B cell (primary cell): ENCODE data around the gene CHCHD3. TPM values are rescaled to one million over a fixed set of nuclear protein-coding genes. Genes with fewer than 3 reads are reported as not detected.

Source experiments
- ATAC-seq: fragments of 200-7000 bp; cut with Tn5 transposase; one replicate; pipeline ENCODE4 v1.10.0; 2021; ENCODE audit warnings: low read depth, mild to moderate bottlenecking, moderate number of reproducible peaks, moderate library complexity
- CTCF ChIA-PET: fragments of 350-600 bp; sonication (Branson Sonifier 250); formaldehyde crosslinking; loops from one replicate; lab custom pipeline; 2021; ENCODE audit warnings: antibody characterized with exemption, inconsistent platforms; lab: Charles Lee
- POLR2A ChIA-PET: fragments of 350-600 bp; sonication (Branson Sonifier 250); formaldehyde crosslinking; loops from one replicate; lab custom pipeline; 2021; ENCODE audit warnings: antibody characterized with exemption; lab: Charles Lee
- DNase-seq: peaks from one replicate; pipeline ENCODE4 v3.0.0; 2013
- H2AFZ ChIP-seq: 2 replicates; pipeline ENCODE4 v1.6.1; 2012; ENCODE audit warnings: mild to moderate bottlenecking, low read depth, low read length; ENCODE audit not compliant: insufficient read depth, poor library complexity, severe bottlenecking
- H3K27ac ChIP-seq, 2 donors: 1 replicate in 1 of 2; 2 replicates in 1 of 2; pipeline ENCODE4 v1.5.1; 2012 to 2013; ENCODE audit warnings: low read length in 2 of 2, mild to moderate bottlenecking in 2 of 2, moderate library complexity in 1 of 2
- H3K27me3 ChIP-seq, 4 experiments: fragments of 200-600 bp in 1 of 4; sonication (generic) in 1 of 4; replicated peaks in 1 of 4; 1 replicate in 2 of 4; 2 replicates in 2 of 4; pipeline versions ENCODE4 v1.6.1 to v1.7.0; 2013 to 2016; ENCODE audit warnings: low read length in 3 of 4, mild to moderate bottlenecking in 2 of 4, mixed read lengths in 1 of 4, moderate library complexity in 1 of 4; ENCODE audit not compliant: insufficient read depth in 4 of 4, control insufficient read depth in 3 of 4; ENCODE audit errors: control extremely low read depth in 1 of 4
- H3K36me3 ChIP-seq, 2 experiments: replicated peaks in 1 of 2; 1 replicate in 1 of 2; 2 replicates in 1 of 2; pipeline versions ENCODE4 v1.6.1 to v1.7.1; 2013; ENCODE audit warnings: low read length in 1 of 2; ENCODE audit not compliant: insufficient read depth in 2 of 2, control insufficient read depth in 1 of 2; ENCODE audit errors: control extremely low read depth in 1 of 2, extremely low read depth in 1 of 2
- H3K4me1 ChIP-seq, 2 donors: fragments of 200-600 bp in 1 of 2; sonication (generic) in 1 of 2; 1 replicate in 1 of 2; 2 replicates in 1 of 2; pipeline versions ENCODE4 v1.5.1 to v1.6.1; 2013 to 2017; ENCODE audit warnings: low read length in 2 of 2; ENCODE audit not compliant: control insufficient read depth in 2 of 2, insufficient read depth in 2 of 2
- H3K4me2 ChIP-seq: replicated peaks from 2 replicates; pipeline ENCODE3; 2012; ENCODE audit warnings: mild to moderate bottlenecking, low read depth, low read length; ENCODE audit not compliant: poor library complexity, severe bottlenecking
- H3K4me3 ChIP-seq, 5 experiments: fragments of 200-600 bp in 1 of 5; sonication (generic) in 1 of 5; 1 replicate in 3 of 5; 2 replicates in 2 of 5; pipeline versions ENCODE4 v1.5.1 to v1.7.0; 2011 to 2016; ENCODE audit warnings: low read length in 4 of 5, mild to moderate bottlenecking in 4 of 5, low read depth in 2 of 5, control low read depth in 1 of 5, moderate library complexity in 1 of 5; ENCODE audit not compliant: insufficient read depth in 1 of 5; ENCODE audit errors: control extremely low read depth in 1 of 5, extremely low read depth in 1 of 5
- H3K79me2 ChIP-seq: fragments of 200-600 bp; sonication (generic); one replicate; pipeline ENCODE4 v1.6.0; 2016; ENCODE audit warnings: low read length; ENCODE audit not compliant: control insufficient read depth, insufficient read depth
- H3K9ac ChIP-seq: fragments of 200-600 bp; sonication (generic); 2 replicates; pipeline ENCODE4 v1.6.1; 2017; ENCODE audit warnings: mild to moderate bottlenecking, low read length, moderate library complexity
- H3K9me3 ChIP-seq, 3 donors: one replicate each; pipeline versions ENCODE4 v1.6.1 to v1.7.1; 2013; ENCODE audit warnings: low read length in 2 of 3; ENCODE audit not compliant: control insufficient read depth in 2 of 3, insufficient read depth in 1 of 3; ENCODE audit errors: control extremely low read depth in 1 of 3
- H4K20me1 ChIP-seq: 2 replicates; pipeline ENCODE4 v1.6.0; 2012; ENCODE audit warnings: mild to moderate bottlenecking, low read length; ENCODE audit not compliant: insufficient read depth, control insufficient read depth, poor library complexity, severe bottlenecking
- H3K27ac Mint-ChIP-seq: one replicate; pipeline ENCODE4 v1.8.0; 2021; ENCODE audit warnings: mixed read lengths
- H3K27me3 Mint-ChIP-seq: one replicate; pipeline ENCODE4 v1.8.0; 2021; ENCODE audit warnings: mixed read lengths
- H3K4me1 Mint-ChIP-seq: one replicate; pipeline ENCODE4 v1.8.0; 2021; ENCODE audit warnings: mixed read lengths
- H3K4me3 Mint-ChIP-seq: one replicate; pipeline ENCODE4 v1.8.0; 2021; ENCODE audit warnings: mixed read lengths
- H3K9me3 Mint-ChIP-seq: one replicate; pipeline ENCODE4 v1.8.0; 2022; ENCODE audit warnings: mixed read lengths; ENCODE audit not compliant: insufficient read depth
- EZH2 ChIP-seq: IDR thresholded peaks from 2 replicates; pipeline ENCODE4 v1.6.1; 2012; ENCODE audit warnings: borderline replicate concordance, low read depth, mild to moderate bottlenecking, moderate library complexity, low read length; ENCODE audit not compliant: insufficient read depth, poor library complexity, severe bottlenecking
- WGBS: methylation state at CpG from one replicate; pipeline ENCODE4 v1.1.5; 2013; ENCODE audit warnings: missing lambda C conversion rate; ENCODE audit not compliant: insufficient coverage; 5-methylcytosine and 5-hydroxymethylcytosine counted together
- intact Hi-C: fragments of 100-400 bp; cut with micrococcal nuclease; formaldehyde crosslinking; loops from one replicate; pipeline ENCODE4 v1.10.0; 2022
- polyA plus RNA-seq: library from polyadenylated mRNA; depleted of rRNA; stranded (reverse); fragments of >200 nt; gene quantifications from 2 replicates; pipeline ENCODE4 v1.2.3, GENCODE V29; 2012
- total RNA-seq, 2 donors: library from RNA; stranded (reverse); fragments of 120-200 nt in 1 of 2; gene quantifications; 1 replicate in 1 of 2; 2 replicates in 1 of 2; pipeline versions ENCODE4 v1.2.3 to v1.2.4, GENCODE V29; 2013 to 2022
- TF ChIP-seq, protein P1 (sequence below): fragments of 200-600 bp; IDR thresholded peaks from one replicate; pipeline ENCODE4 v1.8.0; 2022; ENCODE audit warnings: antibody characterized with exemption, mild to moderate bottlenecking

CHCHD3 gene
- total and polyA plus RNA-seq, 2 donors (not counting 1 experiment from before 2014, with no cell fraction given), result 20.1 to 38.4 TPM

DNA sequence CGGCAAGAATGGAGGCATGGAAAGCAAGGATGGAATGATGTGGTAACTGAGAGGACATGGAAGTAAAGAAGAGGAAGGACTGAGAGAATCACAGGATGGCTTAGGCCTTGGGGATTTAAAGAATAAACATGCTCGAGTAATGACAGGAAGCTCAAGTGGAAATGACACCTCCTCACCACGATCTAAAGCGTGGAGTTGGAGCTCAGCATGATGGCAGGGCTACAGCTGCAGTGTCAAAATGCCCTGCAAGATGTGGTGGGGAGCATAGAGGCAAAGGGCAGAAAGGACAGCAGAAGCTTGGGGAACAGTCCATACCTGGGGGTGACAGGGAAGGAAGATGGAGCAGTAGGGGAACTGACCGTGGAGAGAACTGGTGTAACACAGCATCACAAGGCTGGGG, 276.1 kb downstream of the CHCHD3 start:
- H3K27ac Mint-ChIP-seq, result no peak overlapping the region
- POLR2A ChIA-PET, result no interaction called here
- DNase-seq, result no peak

DNA sequence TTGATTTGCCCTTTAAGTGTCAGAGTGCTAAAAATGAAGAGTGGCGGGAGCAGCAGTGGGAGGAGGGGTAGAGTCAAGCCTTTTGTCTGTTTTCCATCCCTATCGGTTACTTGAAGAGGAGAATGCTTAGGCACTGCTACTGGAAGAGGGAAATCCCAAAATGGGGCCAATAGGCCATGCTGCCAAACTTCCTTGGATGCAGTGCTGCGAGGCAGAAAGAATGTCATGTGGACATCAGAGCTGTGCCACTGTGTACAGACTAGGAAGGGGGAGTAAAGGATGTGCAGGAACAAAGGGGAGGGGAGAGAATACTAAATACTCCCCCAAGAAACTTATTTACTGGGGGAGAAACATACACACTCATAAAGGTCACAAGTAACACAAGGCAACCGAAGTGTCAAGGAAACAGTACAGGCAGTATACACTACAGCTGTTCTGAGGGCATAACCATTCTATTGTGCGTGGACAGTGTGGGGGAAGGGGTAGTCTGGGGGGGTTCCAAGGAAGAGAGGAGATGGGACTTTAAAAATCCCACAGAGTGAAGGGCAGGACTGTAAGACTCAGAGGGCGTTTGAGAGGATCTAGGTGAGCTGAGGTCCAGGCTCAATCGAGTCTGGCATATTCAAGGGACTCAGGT, 276.9 kb downstream of the CHCHD3 start:
- ATAC-seq (no peak), DNase-seq (no peak)
- Histone ChIP-seq H4K20me1 (no peaks in the 10 kb centered on the region), H3K4me2 (no peak overlapping the region), H3K27me3 (no peaks in the 10 kb centered on the region), H3K9ac (no peak overlapping the region), H3K4me3 (no peak overlapping the region), H3K36me3 (no peaks in the 10 kb centered on the region), H2AFZ (no peak overlapping the region), H3K4me1 (no peaks in the 10 kb centered on the region), H3K27ac (no peak overlapping the region), H3K9me3 (no peaks in the 10 kb centered on the region), H3K79me2 (no peaks in the 10 kb centered on the region)
- 91% methylated on average over 4 of the region's 7 CpGs for WGBS
- intact Hi-C loops, result no loop called here
- no peak overlapping the region for H3K27ac Mint-ChIP-seq
- TF ChIP-seq, protein P1, sequence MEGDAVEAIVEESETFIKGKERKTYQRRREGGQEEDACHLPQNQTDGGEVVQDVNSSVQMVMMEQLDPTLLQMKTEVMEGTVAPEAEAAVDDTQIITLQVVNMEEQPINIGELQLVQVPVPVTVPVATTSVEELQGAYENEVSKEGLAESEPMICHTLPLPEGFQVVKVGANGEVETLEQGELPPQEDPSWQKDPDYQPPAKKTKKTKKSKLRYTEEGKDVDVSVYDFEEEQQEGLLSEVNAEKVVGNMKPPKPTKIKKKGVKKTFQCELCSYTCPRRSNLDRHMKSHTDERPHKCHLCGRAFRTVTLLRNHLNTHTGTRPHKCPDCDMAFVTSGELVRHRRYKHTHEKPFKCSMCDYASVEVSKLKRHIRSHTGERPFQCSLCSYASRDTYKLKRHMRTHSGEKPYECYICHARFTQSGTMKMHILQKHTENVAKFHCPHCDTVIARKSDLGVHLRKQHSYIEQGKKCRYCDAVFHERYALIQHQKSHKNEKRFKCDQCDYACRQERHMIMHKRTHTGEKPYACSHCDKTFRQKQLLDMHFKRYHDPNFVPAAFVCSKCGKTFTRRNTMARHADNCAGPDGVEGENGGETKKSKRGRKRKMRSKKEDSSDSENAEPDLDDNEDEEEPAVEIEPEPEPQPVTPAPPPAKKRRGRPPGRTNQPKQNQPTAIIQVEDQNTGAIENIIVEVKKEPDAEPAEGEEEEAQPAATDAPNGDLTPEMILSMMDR, result no peak
- no peak for TF ChIP-seq EZH2
- CTCF ChIA-PET, result no interaction called here
- H3K9me3 Mint-ChIP-seq, result no peaks in the 10 kb centered on the region
- POLR2A ChIA-PET, result no interaction called here
- H3K4me3 Mint-ChIP-seq, result no peak overlapping the region
- H3K27me3 Mint-ChIP-seq, result no peaks in the 10 kb centered on the region
- no peaks in the 10 kb centered on the region for H3K4me1 Mint-ChIP-seq

More for the DNA sequence above, 276.1 kb downstream of the CHCHD3 start:
- intact Hi-C loops, result no loop called here
- Histone ChIP-seq H2AFZ (no peak overlapping the region), H3K79me2 (no peaks in the 10 kb centered on the region), H3K4me3 (no peak overlapping the region), H3K27me3 (no peaks in the 10 kb centered on the region), H3K9ac (no peak overlapping the region), H3K4me1 (no peaks in the 10 kb centered on the region), H3K27ac (no peak overlapping the region), H3K9me3 (no peaks in the 10 kb centered on the region), H3K4me2 (no peak overlapping the region), H4K20me1 (no peaks in the 10 kb centered on the region), H3K36me3 (no peaks in the 10 kb centered on the region)
- H3K27me3 Mint-ChIP-seq, result no peaks in the 10 kb centered on the region
- no peak overlapping the region for H3K4me3 Mint-ChIP-seq
- no peaks in the 10 kb centered on the region for H3K9me3 Mint-ChIP-seq
- CTCF ChIA-PET, result no interaction called here
- no peak for ATAC-seq
- TF ChIP-seq EZH2, result no peak
- TF ChIP-seq, protein P1, result no peak
- 69% methylated on average over 3 of the region's 5 CpGs for WGBS
- no peaks in the 10 kb centered on the region for H3K4me1 Mint-ChIP-seq
